ENCODE data around the gene TENM4. TPM values are rescaled to one million over a fixed set of nuclear protein-coding genes. Genes with fewer than 3 reads are reported as not detected.

The TENM4 gene
- total RNA-seq, 1 experiment from 2014 or later, result 25.0 TPM

DNA sequence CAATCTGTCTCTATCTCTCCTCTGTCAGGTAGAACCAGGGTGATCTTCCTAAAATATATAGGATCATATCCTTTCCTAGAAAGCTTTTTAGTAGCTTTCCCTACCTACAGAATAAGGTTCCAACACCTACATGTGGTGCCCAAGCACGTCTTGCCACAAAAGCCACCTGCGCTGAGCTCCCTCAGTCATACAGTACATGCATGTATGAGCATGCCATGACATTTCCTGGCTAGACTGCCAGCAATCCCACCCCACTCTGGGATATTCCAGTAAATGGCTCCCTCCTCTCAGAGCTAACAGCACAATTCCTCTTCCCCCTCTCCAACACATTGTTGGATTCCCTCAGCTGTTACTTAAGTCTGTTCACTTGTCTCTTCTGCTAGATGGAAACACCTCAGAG is 398.0 kb downstream of the TENM4 start:
- no peak overlapping the region for H3K27ac Mint-ChIP-seq

GRCh38 chr11:79040348-79040747 is 400.5 kb downstream of the TENM4 start:
- Mint-ChIP-seq H3K27ac (no peak overlapping the region), H3K9me3 (0 out of 2 replicates have a peak, but pooled peaks cover 3% of the 10 kb centered on the region), H3K4me1 (peaks cover 9% of the 10 kb centered on the region; the same call in 1 of the 2 replicates), H3K4me3 (no peak overlapping the region), H3K36me3 (no peaks in the 10 kb centered on the region), H3K27me3 (ENCODE audit: low read depth) (no peaks in the 10 kb centered on the region)
- POLR2A ChIA-PET, result no interaction called here
- no peak for DNase-seq (ENCODE audit: low spot score)
- TF ChIP-seq HMGA2 (CRISPR knock-in tag; IDR thresholded peaks at IDR 0.05), result no peak
- ATAC-seq, result no peak
- CTCF ChIA-PET, result interaction anchor here (1.1 kb wide), 1 partner anchor 60 kb away, joined by 3 read pairs; no protein-coding TSS in a partner anchor

More for the DNA sequence above, 398.0 kb downstream of the TENM4 start:
- Mint-ChIP-seq H3K4me3 (no peak overlapping the region), H3K4me1 (peaks cover 9% of the 10 kb centered on the region; the same call in 1 of the 2 replicates), H3K27me3 (ENCODE audit: low read depth) (no peaks in the 10 kb centered on the region), H3K9me3 (0 out of 2 replicates have a peak, but pooled peaks cover 3% of the 10 kb centered on the region), H3K36me3 (no peaks in the 10 kb centered on the region)
- ATAC-seq (no peak), DNase-seq (ENCODE audit: low spot score) (no peak)
- ChIA-PET POLR2A (no interaction called here), CTCF (interaction anchor here (1.4 kb wide), 1 partner anchor 397 kb away, joined by 5 read pairs; no protein-coding TSS in a partner anchor)
- TF ChIP-seq ELF4 (CRISPR knock-in tag; IDR thresholded peaks at IDR 0.05; ENCODE audit: low read depth) (no peak), ZNF121 (CRISPR knock-in tag; IDR thresholded peaks at IDR 0.05) (no peak), IRF1 (CRISPR knock-in tag; IDR thresholded peaks at IDR 0.05) (no peak), ZBTB21 (CRISPR knock-in tag; IDR thresholded peaks at IDR 0.05; ENCODE audit: borderline replicate concordance) (no peak), FOXP1 (CRISPR knock-in tag; IDR thresholded peaks at IDR 0.05; ENCODE audit: borderline replicate concordance) (no peak), ZNF671 (CRISPR knock-in tag; IDR thresholded peaks at IDR 0.05) (no peak), HMGA2 (CRISPR knock-in tag; IDR thresholded peaks at IDR 0.05) (no peak), OVOL2 (CRISPR knock-in tag; IDR thresholded peaks at IDR 0.05; ENCODE audit: borderline replicate concordance) (no peak), TCF7 (CRISPR knock-in tag; IDR thresholded peaks at IDR 0.05; ENCODE audit: low read depth) (no peak), KAT7 (CRISPR knock-in tag; IDR thresholded peaks at IDR 0.05; ENCODE audit: borderline replicate concordance) (no peak)
- TF ChIP-seq, protein P1, sequence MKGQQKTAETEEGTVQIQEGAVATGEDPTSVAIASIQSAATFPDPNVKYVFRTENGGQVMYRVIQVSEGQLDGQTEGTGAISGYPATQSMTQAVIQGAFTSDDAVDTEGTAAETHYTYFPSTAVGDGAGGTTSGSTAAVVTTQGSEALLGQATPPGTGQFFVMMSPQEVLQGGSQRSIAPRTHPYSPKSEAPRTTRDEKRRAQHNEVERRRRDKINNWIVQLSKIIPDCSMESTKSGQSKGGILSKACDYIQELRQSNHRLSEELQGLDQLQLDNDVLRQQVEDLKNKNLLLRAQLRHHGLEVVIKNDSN (CRISPR knock-in tag; IDR thresholded peaks at IDR 0.05), result no peak
- TF ChIP-seq, protein P2, sequence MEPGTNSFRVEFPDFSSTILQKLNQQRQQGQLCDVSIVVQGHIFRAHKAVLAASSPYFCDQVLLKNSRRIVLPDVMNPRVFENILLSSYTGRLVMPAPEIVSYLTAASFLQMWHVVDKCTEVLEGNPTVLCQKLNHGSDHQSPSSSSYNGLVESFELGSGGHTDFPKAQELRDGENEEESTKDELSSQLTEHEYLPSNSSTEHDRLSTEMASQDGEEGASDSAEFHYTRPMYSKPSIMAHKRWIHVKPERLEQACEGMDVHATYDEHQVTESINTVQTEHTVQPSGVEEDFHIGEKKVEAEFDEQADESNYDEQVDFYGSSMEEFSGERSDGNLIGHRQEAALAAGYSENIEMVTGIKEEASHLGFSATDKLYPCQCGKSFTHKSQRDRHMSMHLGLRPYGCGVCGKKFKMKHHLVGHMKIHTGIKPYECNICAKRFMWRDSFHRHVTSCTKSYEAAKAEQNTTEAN (CRISPR knock-in tag; IDR thresholded peaks at IDR 0.05), result no peak
- TF ChIP-seq, protein P3, sequence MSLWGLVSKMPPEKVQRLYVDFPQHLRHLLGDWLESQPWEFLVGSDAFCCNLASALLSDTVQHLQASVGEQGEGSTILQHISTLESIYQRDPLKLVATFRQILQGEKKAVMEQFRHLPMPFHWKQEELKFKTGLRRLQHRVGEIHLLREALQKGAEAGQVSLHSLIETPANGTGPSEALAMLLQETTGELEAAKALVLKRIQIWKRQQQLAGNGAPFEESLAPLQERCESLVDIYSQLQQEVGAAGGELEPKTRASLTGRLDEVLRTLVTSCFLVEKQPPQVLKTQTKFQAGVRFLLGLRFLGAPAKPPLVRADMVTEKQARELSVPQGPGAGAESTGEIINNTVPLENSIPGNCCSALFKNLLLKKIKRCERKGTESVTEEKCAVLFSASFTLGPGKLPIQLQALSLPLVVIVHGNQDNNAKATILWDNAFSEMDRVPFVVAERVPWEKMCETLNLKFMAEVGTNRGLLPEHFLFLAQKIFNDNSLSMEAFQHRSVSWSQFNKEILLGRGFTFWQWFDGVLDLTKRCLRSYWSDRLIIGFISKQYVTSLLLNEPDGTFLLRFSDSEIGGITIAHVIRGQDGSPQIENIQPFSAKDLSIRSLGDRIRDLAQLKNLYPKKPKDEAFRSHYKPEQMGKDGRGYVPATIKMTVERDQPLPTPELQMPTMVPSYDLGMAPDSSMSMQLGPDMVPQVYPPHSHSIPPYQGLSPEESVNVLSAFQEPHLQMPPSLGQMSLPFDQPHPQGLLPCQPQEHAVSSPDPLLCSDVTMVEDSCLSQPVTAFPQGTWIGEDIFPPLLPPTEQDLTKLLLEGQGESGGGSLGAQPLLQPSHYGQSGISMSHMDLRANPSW (CRISPR knock-in tag; conservative IDR thresholded peaks at IDR 0.05; ENCODE audit: low read depth), result no peak

GRCh38 chr11:79039122-79039521 is 401.7 kb downstream of the TENM4 start:
- no peaks in the 10 kb centered on the region for H3K36me3 Mint-ChIP-seq
- DNase-seq (ENCODE audit: low spot score), result no peak
- no peak overlapping the region for H3K4me3 Mint-ChIP-seq
- 0 out of 2 replicates have a peak, but pooled peaks cover 3% of the 10 kb centered on the region for H3K9me3 Mint-ChIP-seq
- H3K4me1 Mint-ChIP-seq, result peaks cover 9% of the 10 kb centered on the region; the same call in 1 of the 2 replicates
- peak overlapping the region; percentile 38; the same call in 1 of the 2 replicates for H3K27ac Mint-ChIP-seq
- ChIA-PET POLR2A (no interaction called here), CTCF (interaction anchor here (1.1 kb wide), 1 partner anchor 61 kb away, joined by 3 read pairs; no protein-coding TSS in a partner anchor)
- H3K27me3 Mint-ChIP-seq (ENCODE audit: low read depth), result no peaks in the 10 kb centered on the region
- ATAC-seq, result no peak
- no peak for TF ChIP-seq SMAD3 (CRISPR knock-in tag; IDR thresholded peaks at IDR 0.05; ENCODE audit: borderline replicate concordance)
- TF ChIP-seq ZNF232 (CRISPR knock-in tag; IDR thresholded peaks at IDR 0.05), result no peak
- TF ChIP-seq, protein P1 (CRISPR knock-in tag; IDR thresholded peaks at IDR 0.05), result no peak
- TF ChIP-seq, protein P4, sequence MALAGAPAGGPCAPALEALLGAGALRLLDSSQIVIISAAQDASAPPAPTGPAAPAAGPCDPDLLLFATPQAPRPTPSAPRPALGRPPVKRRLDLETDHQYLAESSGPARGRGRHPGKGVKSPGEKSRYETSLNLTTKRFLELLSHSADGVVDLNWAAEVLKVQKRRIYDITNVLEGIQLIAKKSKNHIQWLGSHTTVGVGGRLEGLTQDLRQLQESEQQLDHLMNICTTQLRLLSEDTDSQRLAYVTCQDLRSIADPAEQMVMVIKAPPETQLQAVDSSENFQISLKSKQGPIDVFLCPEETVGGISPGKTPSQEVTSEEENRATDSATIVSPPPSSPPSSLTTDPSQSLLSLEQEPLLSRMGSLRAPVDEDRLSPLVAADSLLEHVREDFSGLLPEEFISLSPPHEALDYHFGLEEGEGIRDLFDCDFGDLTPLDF (CRISPR knock-in tag; IDR thresholded peaks at IDR 0.05), result no peak
- no peak for TF ChIP-seq RELA (CRISPR knock-in tag; IDR thresholded peaks at IDR 0.05; ENCODE audit: borderline replicate concordance)
- no peak for TF ChIP-seq SP1 (CRISPR knock-in tag; conservative IDR thresholded peaks at IDR 0.05)
- no peak for TF ChIP-seq EMX1 (CRISPR knock-in tag; IDR thresholded peaks at IDR 0.05)
- no peak for TF ChIP-seq ATF1 (CRISPR knock-in tag; IDR thresholded peaks at IDR 0.05)
- TF ChIP-seq ZNF423 (CRISPR knock-in tag; IDR thresholded peaks at IDR 0.05), result no peak
- TF ChIP-seq GTF2I (CRISPR knock-in tag; conservative IDR thresholded peaks at IDR 0.05), result no peak

Measured in WTC11 (cell line).